Heart left ventricle (tissue), 16 donors: Measurements from ENCODE around the gene EID3. TPM values are rescaled to one million over a fixed set of nuclear protein-coding genes. Genes with fewer than 3 reads are reported as not detected.
"Not testable (repeated sequence)": the region's sequence is repeated elsewhere in the genome, so short reads cannot be mapped to it uniquely, and the experiment has no call there.

Experiments used
- ATAC-seq, 4 donors: fragments of 200-7000 bp; cut with Tn5 transposase; one replicate each; pipeline ENCODE4 v1.9.1; 2020 to 2022; ENCODE audit warnings: moderate library complexity in 4 of 4, mild to moderate bottlenecking in 3 of 4, moderate number of reproducible peaks in 1 of 4
- DNase-seq, 5 donors: peaks; one replicate each; pipeline ENCODE4 v3.0.0-alpha.2; 2020
- H3K27ac ChIP-seq, 12 donors: fragments of 200-600 bp; sonication (generic) in 4 of 12; one replicate each; pipeline versions ENCODE4 v1.5.0 to v1.8.0; 2016 to 2022; ENCODE audit warnings: mild to moderate bottlenecking in 2 of 12
- H3K27me3 ChIP-seq, 9 donors: fragments of 200-600 bp; sonication (generic) in 2 of 9; one replicate each; pipeline versions ENCODE4 v1.5.1 to v1.8.0; 2016 to 2022; ENCODE audit warnings: mild to moderate bottlenecking in 3 of 9
- H3K36me3 ChIP-seq, 9 donors: fragments of 200-600 bp; sonication (generic) in 2 of 9; one replicate each; pipeline versions ENCODE4 v1.5.0 to v1.8.0; 2018 to 2022; ENCODE audit warnings: mild to moderate bottlenecking in 2 of 9
- H3K4me1 ChIP-seq, 12 donors: fragments of 200-600 bp; sonication (generic) in 4 of 12; one replicate each; pipeline versions ENCODE4 v1.5.0 to v1.8.0; 2016 to 2022; ENCODE audit warnings: mild to moderate bottlenecking in 3 of 12
- H3K4me3 ChIP-seq, 12 donors: fragments of 200-600 bp; sonication (generic) in 4 of 12; one replicate each; pipeline versions ENCODE4 v1.5.0 to v1.8.0; 2017 to 2022; ENCODE audit warnings: mild to moderate bottlenecking in 9 of 12, moderate library complexity in 4 of 12
- H3K9me3 ChIP-seq, 12 donors: fragments of 200-600 bp; sonication (generic) in 4 of 12; one replicate each; pipeline versions ENCODE4 v1.5.0 to v1.8.0; 2016 to 2022; ENCODE audit warnings: mild to moderate bottlenecking in 1 of 12
- POLR2A ChIP-seq, 2 donors: fragments of 450-650 bp; IDR thresholded peaks; one replicate each; pipeline ENCODE4 v1.6.1; 2017; ENCODE audit warnings: antibody characterized with exemption in 2 of 2, mild to moderate bottlenecking in 2 of 2, moderate library complexity in 2 of 2
- WGBS, 4 donors: extraction: QIAGEN DNeasy Blood & Tissue Kit in 2 of 4; methylation state at CpG; one replicate each; pipeline versions ENCODE4 v1.1.5 to v1.1.7; 2013 to 2018; 5-methylcytosine and 5-hydroxymethylcytosine counted together
- intact Hi-C, 10 donors: fragments of 100-400 bp; cut with DNase I; formaldehyde crosslinking; loops; one replicate each; pipeline versions ENCODE4 v1.11.1 to v1.14.2; 2022
- polyA plus RNA-seq, 2 donors: library from polyadenylated mRNA; stranded (reverse); fragments of 200-250 nt; gene quantifications; one replicate each; pipeline ENCODE4 v1.2.3, GENCODE V29; 2013
- total RNA-seq, 9 donors: library from RNA; depleted of rRNA in 2 of 9; stranded (reverse); fragments of >200 nt in 2 of 9; fragmentation: NEBNext Ultra II Directional in 3 of 9; extraction: Animal tissue kit (Norgen Biotek cat#: 25700) in 3 of 9; gene quantifications; one replicate each; pipeline versions ENCODE4 v1.1.0 to v1.2.4, GENCODE V29; 2016 to 2023
- TF ChIP-seq, protein P1 (sequence below), 12 donors: fragments of 200-600 bp; sonication (generic) in 4 of 12; IDR thresholded peaks; one replicate each; pipeline versions ENCODE4 v1.5.0 to v1.8.0; 2018 to 2022; ENCODE audit warnings: antibody characterized with exemption in 12 of 12, mild to moderate bottlenecking in 5 of 12
- donor health status: ischemic (EF 13 %, LVEDD 7.1; RV severe dilation, severe dysfunction).
- donor health status: healthy with polysubstance abuse.
- donor health status: DM: no; HTN: yes; CAD: no.
- donor health status: DM: no; HTN: no; CAD: no.
- donor health status: ischemic (EF 25% LVEDD 6.9; RV normal size, moderate dysfunction).
- donor health status: ischemic (EF 25% LVEDD 5.7; RV mildly dilated, moderate dysfunction).
- donor health status: healthy.
- donor health status: DM: yes; HTN: yes; CAD: no.
- donor health status: ischemic (EF 35%, LVEDD 5.7; RV mildly dilated, moderate dysfunction).
- donor health status: nonischemic (EF 11% LVEDD 7.7; RV severe dilation, severe dysfunction).
- donor health status: DM: yes; HTN: yes; CAD: no.
- donor health status: PGD.
- donor health status: ischemic (EF 29% LVEDD 5.4; RV normal size, mild dysfunction).
- donor health status: nonischemic (EF 23%, LVEDD 6.1; RV moderate dilation, normal function).

EID3 gene
- total and polyA plus RNA-seq, 11 donors: 0.44 to 4.0 (median 1.3) TPM

DNA sequence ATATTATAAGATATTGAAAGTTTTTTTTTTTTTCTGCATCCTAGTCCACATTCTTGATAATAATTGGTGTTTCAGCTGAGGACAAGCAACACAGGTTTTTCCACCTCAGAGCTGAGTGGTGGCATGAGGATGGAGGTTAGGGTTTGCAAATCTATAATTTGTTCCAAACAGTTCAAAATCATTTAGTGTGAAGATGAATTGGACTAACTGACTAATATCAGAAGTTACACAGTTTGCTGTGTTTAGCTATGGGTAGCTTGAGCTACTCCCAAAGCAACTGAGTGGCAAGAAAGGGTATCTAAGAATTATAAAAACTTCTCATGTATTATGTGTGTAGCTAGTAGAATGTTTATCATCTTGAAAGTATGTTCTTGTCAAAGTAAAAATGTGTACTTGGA, 17.1 kb downstream of the EID3 start:
- no peaks in the 10 kb centered on the region for H3K9me3 ChIP-seq
- TF ChIP-seq POLR2A (IDR thresholded peaks at IDR 0.05): no peak
- TF ChIP-seq, protein P1, sequence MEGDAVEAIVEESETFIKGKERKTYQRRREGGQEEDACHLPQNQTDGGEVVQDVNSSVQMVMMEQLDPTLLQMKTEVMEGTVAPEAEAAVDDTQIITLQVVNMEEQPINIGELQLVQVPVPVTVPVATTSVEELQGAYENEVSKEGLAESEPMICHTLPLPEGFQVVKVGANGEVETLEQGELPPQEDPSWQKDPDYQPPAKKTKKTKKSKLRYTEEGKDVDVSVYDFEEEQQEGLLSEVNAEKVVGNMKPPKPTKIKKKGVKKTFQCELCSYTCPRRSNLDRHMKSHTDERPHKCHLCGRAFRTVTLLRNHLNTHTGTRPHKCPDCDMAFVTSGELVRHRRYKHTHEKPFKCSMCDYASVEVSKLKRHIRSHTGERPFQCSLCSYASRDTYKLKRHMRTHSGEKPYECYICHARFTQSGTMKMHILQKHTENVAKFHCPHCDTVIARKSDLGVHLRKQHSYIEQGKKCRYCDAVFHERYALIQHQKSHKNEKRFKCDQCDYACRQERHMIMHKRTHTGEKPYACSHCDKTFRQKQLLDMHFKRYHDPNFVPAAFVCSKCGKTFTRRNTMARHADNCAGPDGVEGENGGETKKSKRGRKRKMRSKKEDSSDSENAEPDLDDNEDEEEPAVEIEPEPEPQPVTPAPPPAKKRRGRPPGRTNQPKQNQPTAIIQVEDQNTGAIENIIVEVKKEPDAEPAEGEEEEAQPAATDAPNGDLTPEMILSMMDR (IDR thresholded peaks at IDR 0.05): no peak
- intact Hi-C loops: loop anchor here in 2 of 10 donors (10.0 kb wide), 1 partner anchor 376 kb away; no protein-coding TSS in a partner anchor
- H3K36me3 ChIP-seq: peaks cover 0 to 90% (median 88%) of the 10 kb centered on the region in 9 donors
- ATAC-seq (no peak), DNase-seq (no peak)
- H3K4me3 ChIP-seq: no peak overlapping the region
- H3K4me1 ChIP-seq: no peaks in the 10 kb centered on the region
- no peaks in the 10 kb centered on the region for H3K27me3 ChIP-seq
- H3K27ac ChIP-seq: no peak overlapping the region

DNA sequence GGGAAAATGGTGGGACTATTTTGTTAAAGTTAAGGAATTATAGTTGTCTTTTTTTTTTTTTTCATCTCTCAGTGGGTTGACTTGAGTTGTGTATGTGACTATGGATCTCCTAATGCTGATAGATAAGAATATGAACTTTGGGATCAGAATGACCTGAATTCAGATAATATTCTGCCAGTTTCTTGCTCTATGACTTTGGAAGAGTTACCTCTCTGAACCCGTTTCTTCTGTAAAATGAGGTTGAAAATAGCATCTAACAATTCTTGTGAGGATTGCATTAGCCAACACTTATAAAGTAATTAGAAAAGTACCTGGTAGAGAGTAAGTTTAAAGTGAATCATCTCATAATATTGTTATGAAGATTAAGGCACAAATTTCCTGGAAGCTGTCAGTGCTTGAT, 18.4 kb downstream of the EID3 start:
- Histone ChIP-seq H3K36me3 (peaks cover 0 to 90% (median 88%) of the 10 kb centered on the region in 9 donors), H3K27me3 (no peaks in the 10 kb centered on the region), H3K4me1 (no peaks in the 10 kb centered on the region), H3K9me3 (no peaks in the 10 kb centered on the region), H3K27ac (no peak overlapping the region), H3K4me3 (no peak overlapping the region)
- no peak for TF ChIP-seq POLR2A (IDR thresholded peaks at IDR 0.05)
- TF ChIP-seq, protein P1 (IDR thresholded peaks at IDR 0.05): no peak
- 96 to 97% (median 96%) methylated on average over 1 of the region's 1 CpG for WGBS, 4 donors
- intact Hi-C loops: loop anchor here in 2 of 10 donors (10.0 kb wide), 1 partner anchor 377 kb away; no protein-coding TSS in a partner anchor
- DNase-seq: no peak
- ATAC-seq: no peak

DNA sequence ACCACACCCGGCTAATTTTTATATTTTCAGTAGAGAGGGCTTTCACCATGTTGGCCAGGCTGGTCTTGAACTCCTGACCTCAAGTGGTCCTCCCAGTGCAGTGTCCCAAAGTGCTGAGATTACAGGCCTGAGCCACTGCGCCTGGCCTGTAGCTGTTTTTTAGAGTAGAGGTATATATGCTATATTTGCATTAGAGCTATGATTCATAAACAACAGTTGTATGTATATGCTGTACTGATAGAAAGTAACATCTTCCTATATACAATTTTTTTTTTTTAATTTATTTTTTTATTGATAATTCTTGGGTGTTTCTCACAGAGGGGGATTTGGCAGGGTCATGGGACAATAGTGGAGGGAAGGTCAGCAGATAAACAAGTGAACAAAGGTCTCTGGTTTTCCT, 19.0 kb downstream of the EID3 start:
- H3K27ac ChIP-seq, DNase-seq, H3K4me1 ChIP-seq, ATAC-seq, H3K9me3 ChIP-seq, H3K4me3 ChIP-seq, H3K27me3 ChIP-seq: not testable (repeated sequence)
- 96 to 100% (median 97%) methylated on average over 2 of the region's 2 CpGs for WGBS, 4 donors
- H3K36me3 ChIP-seq: peaks cover 2 to 90% (median 88%) of the 10 kb centered on the region in 9 donors
- intact Hi-C loops: loop anchor here in 2 of 10 donors (10.0 kb wide), 1 partner anchor 378 kb away; no protein-coding TSS in a partner anchor

DNA sequence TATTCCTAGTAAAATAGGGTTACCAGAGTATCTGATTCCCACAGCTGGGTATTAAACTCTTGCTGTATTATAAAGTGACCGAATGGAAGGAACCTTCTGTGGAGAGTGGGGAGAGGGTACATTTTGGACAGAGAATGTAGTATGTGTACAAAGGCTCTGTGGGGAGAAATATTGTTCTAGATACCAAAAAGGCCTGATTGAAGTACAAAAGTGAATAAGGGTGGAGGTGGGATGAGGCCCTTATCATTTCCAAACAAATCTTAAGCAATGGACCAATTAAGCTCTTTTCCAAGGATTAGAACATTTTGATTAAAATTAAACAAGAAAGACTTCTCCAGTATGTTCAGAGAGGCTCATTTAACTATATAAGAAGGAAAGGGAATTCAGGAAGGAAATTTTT, 20.4 kb downstream of the EID3 start:
- intact Hi-C loops: loop anchor here in 2 of 10 donors (10.0 kb wide), 1 partner anchor 379 kb away; no protein-coding TSS in a partner anchor

DNA sequence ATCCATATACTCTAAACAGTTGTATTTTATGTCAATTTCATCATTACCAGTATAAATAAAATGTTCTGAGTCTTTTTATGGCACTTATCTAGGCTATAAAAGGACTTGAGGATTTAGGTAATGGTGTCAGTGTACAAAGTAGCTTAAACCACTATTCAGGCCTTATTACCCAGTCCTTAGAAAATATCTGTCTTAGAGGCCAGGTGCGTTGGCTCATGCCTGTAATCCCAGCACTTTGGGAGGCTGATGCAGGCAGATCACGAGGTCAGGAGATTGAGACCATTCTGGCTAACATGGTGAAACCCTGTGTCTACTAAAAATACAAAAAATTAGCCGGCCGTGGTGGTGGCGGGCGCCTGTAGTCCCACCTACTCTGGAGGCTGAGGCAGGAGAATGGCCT, 24.7 kb downstream of the EID3 start:
- DNase-seq, H3K27ac ChIP-seq, H3K4me3 ChIP-seq, H3K27me3 ChIP-seq, H3K4me1 ChIP-seq, ATAC-seq, H3K9me3 ChIP-seq: not testable (repeated sequence)
- WGBS, 4 donors: 88 to 98% (median 95%) methylated on average over 6 of the region's 6 CpGs
- intact Hi-C loops: loop anchor here in 2 of 10 donors (10.0 kb wide), 1 partner anchor 383 kb away; no protein-coding TSS in a partner anchor
- H3K36me3 ChIP-seq: peaks cover 3 to 97% (median 79%) of the 10 kb centered on the region in 9 donors

More for the DNA sequence above, 20.4 kb downstream of the EID3 start:
- no peak for DNase-seq
- H3K27ac ChIP-seq: no peak overlapping the region
- H3K36me3 ChIP-seq: peaks cover 3 to 90% (median 88%) of the 10 kb centered on the region in 9 donors
- H3K27me3 ChIP-seq: no peaks in the 10 kb centered on the region
- WGBS, 4 donors: 96 to 100% (median 97%) methylated on average over 1 of the region's 1 CpG
- no peak for ATAC-seq
- H3K9me3 ChIP-seq: no peaks in the 10 kb centered on the region
- TF ChIP-seq POLR2A (IDR thresholded peaks at IDR 0.05): no peak
- TF ChIP-seq, protein P1 (IDR thresholded peaks at IDR 0.05): no peak
- H3K4me1 ChIP-seq: no peaks in the 10 kb centered on the region
- no peak overlapping the region for H3K4me3 ChIP-seq
